CD4-positive, alpha-beta memory T cell (primary cell): ENCODE measurements around the gene CEP135. TPM values are rescaled to one million over a fixed set of nuclear protein-coding genes. Genes with fewer than 3 reads are reported as not detected.

Experiments
- CTCF ChIA-PET: fragments of 350-600 bp; sonication (Branson Sonifier 250); formaldehyde crosslinking; loops from one replicate; lab custom pipeline; 2021; ENCODE audit warnings: inconsistent platforms; ENCODE audit not compliant: partially characterized antibody; lab: Charles Lee
- POLR2A ChIA-PET: fragments of 350-600 bp; sonication (Branson Sonifier 250); formaldehyde crosslinking; loops from one replicate; lab custom pipeline; 2021; ENCODE audit not compliant: partially characterized antibody; lab: Charles Lee
- DNase-seq, 5 donors: peaks; one replicate each; pipeline versions ENCODE4 v3.0.0 to v3.0.0-alpha.2; 2020 to 2022; ENCODE audit warnings: mixed read lengths in 1 of 5
- H3K27ac ChIP-seq: one replicate; pipeline ENCODE4 v1.7.0; 2013; ENCODE audit warnings: low read depth, low read length
- H3K27me3 ChIP-seq: 2 replicates; pipeline ENCODE4 v1.7.0; 2013; ENCODE audit warnings: mild to moderate bottlenecking, low read length, moderate library complexity; ENCODE audit not compliant: insufficient read depth
- H3K36me3 ChIP-seq: 2 replicates; pipeline ENCODE4 v1.7.0; 2013; ENCODE audit warnings: mild to moderate bottlenecking, low read length, moderate library complexity; ENCODE audit not compliant: insufficient read depth
- H3K4me1 ChIP-seq: 2 replicates; pipeline ENCODE4 v1.7.0; 2013; ENCODE audit warnings: mild to moderate bottlenecking, low read length, moderate library complexity; ENCODE audit not compliant: insufficient read depth
- H3K4me3 ChIP-seq, 2 donors: one replicate each; pipeline ENCODE4 v1.7.0; 2013; ENCODE audit warnings: low read length in 2 of 2, mild to moderate bottlenecking in 1 of 2
- H3K9me3 ChIP-seq, 2 donors: one replicate each; pipeline ENCODE4 v1.7.0; 2013; ENCODE audit warnings: low read length in 2 of 2, control low read depth in 1 of 2; ENCODE audit not compliant: control insufficient read depth in 1 of 2
- H3K27ac Mint-ChIP-seq, 7 donors: one replicate each; pipeline ENCODE4 v1.8.0; 2020 to 2021; ENCODE audit warnings: mixed read lengths in 7 of 7, mild to moderate bottlenecking in 6 of 7, inconsistent platforms in 3 of 7, moderate library complexity in 3 of 7
- H3K27me3 Mint-ChIP-seq, 2 donors: one replicate each; pipeline ENCODE4 v1.8.0; 2020 to 2021; ENCODE audit warnings: mixed read lengths in 2 of 2
- H3K36me3 Mint-ChIP-seq, 2 donors: one replicate each; pipeline ENCODE4 v1.8.0; 2020 to 2021; ENCODE audit warnings: mixed read lengths in 2 of 2, inconsistent platforms in 1 of 2, mild to moderate bottlenecking in 1 of 2
- H3K4me1 Mint-ChIP-seq, 4 donors: one replicate each; pipeline ENCODE4 v1.8.0; 2020 to 2021; ENCODE audit warnings: mixed read lengths in 4 of 4, mild to moderate bottlenecking in 1 of 4
- H3K4me3 Mint-ChIP-seq, 8 donors: one replicate each; pipeline ENCODE4 v1.8.0; 2020 to 2021; ENCODE audit warnings: mixed read lengths in 8 of 8, mild to moderate bottlenecking in 7 of 8, moderate library complexity in 6 of 8, inconsistent platforms in 3 of 8
- H3K9me3 Mint-ChIP-seq, 8 donors: one replicate each; pipeline ENCODE4 v1.8.0; 2020 to 2021; ENCODE audit warnings: mixed read lengths in 8 of 8, mild to moderate bottlenecking in 5 of 8, inconsistent platforms in 3 of 8, moderate library complexity in 1 of 8
- intact Hi-C: fragments of 100-400 bp; cut with micrococcal nuclease; formaldehyde crosslinking; loops from one replicate; pipeline ENCODE4 v1.15.1; 2023
- polyA plus RNA-seq, 2 donors: library from polyadenylated mRNA; unstranded; fragments of 300-500 nt; fragmentation: Illumina TruSeq; gene quantifications; one replicate each; pipeline ENCODE4 v1.2.3, GENCODE V29; 2021
- total RNA-seq, 2 experiments: library from RNA; stranded (reverse); gene quantifications; one replicate each; pipeline ENCODE4 v1.2.3, GENCODE V29; 2021

Gene CEP135
- total and polyA plus RNA-seq, 4 experiments from 2014 or later: 8.6 to 35.9 (median 22.7) TPM

DNA sequence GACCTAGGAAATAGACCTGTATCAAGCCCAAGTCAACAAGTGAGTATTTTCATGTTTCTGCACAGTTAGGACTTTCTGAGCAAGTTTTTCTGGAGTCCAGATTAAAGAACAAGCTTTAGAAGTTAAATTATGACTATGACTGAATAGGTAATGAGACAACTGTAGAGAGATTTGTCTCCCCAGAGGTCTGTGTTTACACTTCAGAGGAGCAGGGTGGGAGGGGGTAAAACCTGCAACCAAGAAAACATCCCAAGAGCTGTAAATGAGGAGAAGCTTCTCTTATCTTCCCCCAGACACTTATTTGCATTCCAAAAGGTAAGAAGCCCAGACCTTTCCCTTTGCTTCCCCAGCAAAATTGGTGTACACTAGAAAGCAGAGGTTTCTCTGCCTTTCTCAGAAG lies 22.1 kb upstream of the CEP135 start:
- no peaks in the 10 kb centered on the region for H3K9me3 ChIP-seq
- no peak for DNase-seq
- H3K27ac ChIP-seq: no peak overlapping the region
- ChIA-PET CTCF (no interaction called here), POLR2A (no interaction called here)
- Mint-ChIP-seq H3K36me3 (peaks cover 4 to 5% of the 10 kb centered on the region in 2 donors), H3K9me3 (peaks cover 2 to 15% (median 6%) of the 10 kb centered on the region in 8 donors), H3K27ac (no peak overlapping the region), H3K4me3 (peak overlapping the region in 1 of 8 donors; percentile 45), H3K4me1 (peaks cover 0 to 4% (median 1%) of the 10 kb centered on the region in 4 donors), H3K27me3 (no peaks in the 10 kb centered on the region)
- H3K36me3 ChIP-seq: no peaks in the 10 kb centered on the region
- no peaks in the 10 kb centered on the region for H3K4me1 ChIP-seq
- H3K27me3 ChIP-seq: no peaks in the 10 kb centered on the region
- intact Hi-C loops: no loop called here
- H3K4me3 ChIP-seq: no peak overlapping the region

DNA sequence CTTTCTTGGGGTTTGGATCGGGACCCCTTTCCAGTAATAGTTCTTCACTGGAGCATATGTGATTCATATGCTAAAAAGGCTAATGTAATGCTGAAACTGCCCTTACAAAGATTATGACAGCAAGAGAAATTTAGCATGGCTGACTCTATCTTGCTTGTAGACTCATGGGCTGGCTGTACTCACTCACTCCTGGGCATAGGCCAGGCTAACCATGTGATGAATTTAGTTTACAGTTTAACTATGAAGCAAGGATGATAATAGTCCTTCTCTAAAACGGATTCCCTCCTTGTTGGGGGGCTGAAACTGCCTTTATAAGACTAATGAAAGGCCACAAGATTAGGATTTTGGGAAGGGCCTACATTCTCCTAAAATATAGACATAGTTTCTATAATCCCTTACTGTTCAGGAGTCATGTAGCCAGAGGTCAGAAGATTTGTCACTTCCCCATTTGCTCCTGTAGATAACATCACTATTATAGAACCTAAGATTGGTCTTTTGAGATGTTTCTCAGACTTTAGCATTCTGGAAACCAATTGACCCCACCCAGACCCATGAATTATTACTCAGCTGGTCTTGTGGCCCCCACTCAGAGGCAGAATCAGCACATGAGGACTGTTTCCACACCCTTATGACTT lies 20.8 kb upstream of the CEP135 start:
- H3K9me3 ChIP-seq: no peaks in the 10 kb centered on the region
- H3K4me1 Mint-ChIP-seq: peaks cover 0 to 6% (median 1%) of the 10 kb centered on the region in 4 donors
- H3K27me3 Mint-ChIP-seq: no peaks in the 10 kb centered on the region
- no peak overlapping the region for H3K4me3 Mint-ChIP-seq
- H3K9me3 Mint-ChIP-seq: peaks cover 2 to 24% (median 6%) of the 10 kb centered on the region in 8 donors
- intact Hi-C loops: no loop called here
- peaks cover 4 to 5% of the 10 kb centered on the region in 2 donors for H3K36me3 Mint-ChIP-seq
- no peaks in the 10 kb centered on the region for H3K36me3 ChIP-seq
- DNase-seq: no peak
- H3K27ac Mint-ChIP-seq: no peak overlapping the region
- H3K4me3 ChIP-seq: no peak overlapping the region
- CTCF ChIA-PET: no interaction called here
- no peak overlapping the region for H3K27ac ChIP-seq
- POLR2A ChIA-PET: no interaction called here
- no peaks in the 10 kb centered on the region for H3K4me1 ChIP-seq
- H3K27me3 ChIP-seq: no peaks in the 10 kb centered on the region

DNA sequence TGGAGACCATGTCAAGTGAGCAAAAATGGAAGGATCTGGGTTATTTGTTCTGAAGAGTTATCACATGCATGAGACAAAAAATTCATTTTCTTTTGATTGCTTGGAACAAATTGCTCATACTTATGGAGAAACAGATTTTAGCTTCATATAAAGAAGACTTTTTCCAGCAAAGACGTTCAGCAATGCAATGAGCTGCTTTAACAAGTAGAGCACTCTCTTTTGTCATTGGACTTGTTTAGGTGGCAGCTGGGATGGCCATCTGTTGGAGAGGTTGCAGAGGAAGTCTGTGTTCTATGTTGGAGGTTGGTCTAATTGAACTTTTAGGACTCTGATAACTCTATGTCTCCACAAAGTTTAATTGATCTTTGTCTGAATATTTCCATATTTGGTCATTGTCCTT lies 19.9 kb upstream of the CEP135 start:
- intact Hi-C loops: no loop called here
- no peaks in the 10 kb centered on the region for H3K27me3 Mint-ChIP-seq
- H3K9me3 Mint-ChIP-seq: peaks cover 4 to 29% (median 9%) of the 10 kb centered on the region in 8 donors
- no peaks in the 10 kb centered on the region for H3K27me3 ChIP-seq
- no peak overlapping the region for H3K27ac Mint-ChIP-seq
- no peak for DNase-seq
- ChIA-PET POLR2A (interaction anchor here (1.0 kb wide), 1 partner anchor 20 kb away, joined by 3 read pairs; the partner anchor contains the start of gene CEP135), CTCF (no interaction called here)
- no peaks in the 10 kb centered on the region for H3K4me1 ChIP-seq
- no peak overlapping the region for H3K27ac ChIP-seq
- H3K36me3 ChIP-seq: no peaks in the 10 kb centered on the region
- H3K4me3 Mint-ChIP-seq: no peak overlapping the region
- H3K4me1 Mint-ChIP-seq: peaks cover 0 to 6% (median 1%) of the 10 kb centered on the region in 4 donors
- H3K4me3 ChIP-seq: no peak overlapping the region
- H3K9me3 ChIP-seq: no peaks in the 10 kb centered on the region
- peaks cover 4 to 5% of the 10 kb centered on the region in 2 donors for H3K36me3 Mint-ChIP-seq

DNA sequence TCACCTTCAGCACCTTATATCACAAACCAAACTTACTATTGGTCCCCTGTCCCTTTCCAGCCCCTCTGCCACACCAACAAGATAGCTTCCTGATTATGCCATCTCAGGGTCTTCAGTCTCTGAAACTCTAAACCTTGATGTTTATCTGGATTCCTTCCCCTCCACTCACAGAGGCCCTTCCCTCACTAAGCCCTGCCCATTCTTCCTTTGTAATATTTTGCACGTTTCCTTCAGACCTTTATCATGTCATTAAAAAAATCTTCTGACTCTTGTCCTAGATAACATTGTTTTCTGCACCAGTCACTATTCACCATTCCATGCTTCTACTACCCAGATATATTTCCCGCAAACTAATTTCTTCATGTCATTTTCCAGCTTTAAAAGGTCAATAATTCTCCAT lies 17.7 kb upstream of the CEP135 start:
- Mint-ChIP-seq H3K4me1 (peaks cover 0 to 6% (median 1%) of the 10 kb centered on the region in 4 donors), H3K36me3 (peaks cover 4 to 14% of the 10 kb centered on the region in 2 donors), H3K4me3 (no peak overlapping the region), H3K27me3 (no peaks in the 10 kb centered on the region), H3K9me3 (peaks cover 6 to 51% (median 26%) of the 10 kb centered on the region in 8 donors), H3K27ac (no peak overlapping the region)
- ChIA-PET POLR2A (no interaction called here), CTCF (interaction anchor here (1.5 to 1.7 kb wide), 2 partner anchors 9 to 28 kb away, joined by 3 to 6 read pairs; no protein-coding TSS in a partner anchor)
- no peaks in the 10 kb centered on the region for H3K27me3 ChIP-seq
- H3K36me3 ChIP-seq: no peaks in the 10 kb centered on the region
- H3K27ac ChIP-seq: no peak overlapping the region
- H3K4me3 ChIP-seq: no peak overlapping the region
- H3K9me3 ChIP-seq: no peaks in the 10 kb centered on the region
- intact Hi-C loops: no loop called here
- H3K4me1 ChIP-seq: no peaks in the 10 kb centered on the region
- DNase-seq: no peak

DNA sequence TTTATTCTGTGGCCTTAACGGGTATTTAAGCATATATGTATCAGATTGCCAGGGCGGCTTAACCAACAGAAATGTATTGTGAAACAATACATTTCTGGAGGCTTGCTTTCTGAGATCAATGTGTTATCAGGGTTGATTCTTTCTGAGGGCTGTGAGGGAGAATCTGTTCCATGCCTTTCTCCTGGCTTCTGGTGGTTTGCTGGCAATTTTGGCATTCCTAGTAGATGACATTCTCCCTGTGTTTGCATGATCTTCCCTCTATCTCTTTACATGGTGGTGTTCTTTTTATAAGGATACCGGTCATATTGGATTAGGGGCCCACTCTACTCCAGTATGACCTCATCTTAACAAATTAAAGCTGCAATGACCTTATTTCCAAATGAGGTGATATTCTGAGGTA lies 16.9 kb upstream of the CEP135 start:
- POLR2A ChIA-PET: interaction anchor here (1.0 kb wide), 1 partner anchor 16 kb away, joined by 4 read pairs; the partner anchor contains the start of gene CEP135
- no peak overlapping the region for H3K4me3 ChIP-seq
- no peaks in the 10 kb centered on the region for H3K36me3 ChIP-seq
- H3K4me1 Mint-ChIP-seq: peaks cover 0 to 6% (median 1%) of the 10 kb centered on the region in 4 donors
- no peak for DNase-seq
- no peak overlapping the region for H3K4me3 Mint-ChIP-seq
- no peaks in the 10 kb centered on the region for H3K27me3 Mint-ChIP-seq
- peaks cover 12 to 21% of the 10 kb centered on the region in 2 donors for H3K36me3 Mint-ChIP-seq
- no peaks in the 10 kb centered on the region for H3K4me1 ChIP-seq
- no peak overlapping the region for H3K27ac Mint-ChIP-seq
- no peaks in the 10 kb centered on the region for H3K27me3 ChIP-seq
- no peaks in the 10 kb centered on the region for H3K9me3 ChIP-seq
- peaks cover 6 to 59% (median 33%) of the 10 kb centered on the region in 8 donors for H3K9me3 Mint-ChIP-seq
- CTCF ChIA-PET: interaction anchor here (1.7 kb wide), 1 partner anchor 8 kb away, joined by 6 read pairs; no protein-coding TSS in a partner anchor
- intact Hi-C loops: no loop called here
- H3K27ac ChIP-seq: no peak overlapping the region

DNA sequence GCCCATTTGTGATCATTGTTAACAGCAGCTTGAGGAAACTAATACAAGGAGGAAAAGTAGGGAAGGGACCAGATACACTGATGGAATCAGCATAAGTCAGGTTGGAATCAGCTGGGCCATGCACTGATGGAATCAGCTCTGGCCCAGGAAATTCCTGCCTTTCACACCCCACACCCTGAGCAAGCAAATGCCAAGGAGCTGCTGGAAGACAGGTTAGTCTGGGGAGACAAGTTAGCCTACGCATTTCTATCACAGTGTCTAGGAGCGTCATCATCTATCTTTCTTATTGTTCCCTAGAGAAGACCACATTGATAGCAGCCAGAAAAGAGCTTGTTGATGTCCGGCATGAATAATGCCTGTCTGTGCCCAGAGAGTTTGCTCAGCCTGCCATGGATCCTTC lies 16.2 kb upstream of the CEP135 start:
- H3K9me3 Mint-ChIP-seq: peaks cover 6 to 65% (median 38%) of the 10 kb centered on the region in 8 donors
- Histone ChIP-seq H3K27me3 (no peaks in the 10 kb centered on the region), H3K9me3 (no peaks in the 10 kb centered on the region), H3K36me3 (no peaks in the 10 kb centered on the region), H3K4me1 (no peaks in the 10 kb centered on the region), H3K27ac (no peak overlapping the region), H3K4me3 (no peak overlapping the region)
- intact Hi-C loops: no loop called here
- POLR2A ChIA-PET: interaction anchor here (1.0 kb wide), 1 partner anchor 16 kb away, joined by 4 read pairs; the partner anchor contains the start of gene CEP135
- DNase-seq: no peak
- H3K27ac Mint-ChIP-seq: no peak overlapping the region
- peaks cover 15 to 24% of the 10 kb centered on the region in 2 donors for H3K36me3 Mint-ChIP-seq
- CTCF ChIA-PET: interaction anchor here (1.3 kb wide), 1 partner anchor 10 kb away, joined by 4 read pairs; no protein-coding TSS in a partner anchor
- H3K4me1 Mint-ChIP-seq: peaks cover 0 to 6% (median 1%) of the 10 kb centered on the region in 4 donors
- H3K4me3 Mint-ChIP-seq: no peak overlapping the region
- no peaks in the 10 kb centered on the region for H3K27me3 Mint-ChIP-seq

DNA sequence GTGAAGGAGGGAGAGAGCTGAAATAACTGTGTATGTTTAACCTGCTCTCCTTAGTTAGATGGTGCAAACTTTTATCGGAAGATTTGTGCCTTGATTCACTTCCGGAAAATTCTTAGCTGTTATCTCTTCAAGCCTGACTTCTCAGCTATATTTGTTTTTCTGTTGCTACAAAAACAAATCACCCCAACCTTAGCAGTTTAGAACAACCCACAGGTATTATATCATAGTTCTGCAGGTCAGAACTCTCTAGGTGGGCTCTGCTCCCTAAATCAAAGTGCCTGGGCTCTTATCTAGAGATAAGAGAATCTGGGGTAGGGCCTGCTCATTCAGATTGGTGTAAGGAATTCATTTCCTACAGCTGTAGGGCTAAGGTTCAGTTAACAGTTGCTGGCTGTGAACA lies 15.1 kb upstream of the CEP135 start:
- Histone ChIP-seq H3K9me3 (peaks cover 0 to 6% of the 10 kb centered on the region in 2 donors), H3K4me3 (no peak overlapping the region), H3K4me1 (no peaks in the 10 kb centered on the region), H3K27ac (no peak overlapping the region), H3K36me3 (no peaks in the 10 kb centered on the region), H3K27me3 (no peaks in the 10 kb centered on the region)
- intact Hi-C loops: no loop called here
- peaks cover 26 to 32% of the 10 kb centered on the region in 2 donors for H3K36me3 Mint-ChIP-seq
- CTCF ChIA-PET: interaction anchor here (0.8 to 1.3 kb wide), 3 partner anchors 8 to 14 kb away, joined by 3 to 4 read pairs (median 3); no protein-coding TSS in a partner anchor
- peaks cover 2 to 69% (median 46%) of the 10 kb centered on the region in 8 donors for H3K9me3 Mint-ChIP-seq
- POLR2A ChIA-PET: no interaction called here
- peaks cover 0 to 6% (median 1%) of the 10 kb centered on the region in 4 donors for H3K4me1 Mint-ChIP-seq
- no peak for DNase-seq
- no peaks in the 10 kb centered on the region for H3K27me3 Mint-ChIP-seq
- H3K4me3 Mint-ChIP-seq: no peak overlapping the region
- H3K27ac Mint-ChIP-seq: no peak overlapping the region
